NCI-H1930 (cell line): ENCODE data around the gene CPA2.
"Not testable (repeated sequence)": the region's sequence is repeated elsewhere in the genome, so short reads cannot be mapped to it uniquely, and the experiment has no call there.

ENCODE experiments used
- DNase-seq, 2 experiments: peaks; one replicate each; lab custom pipeline; 2025; lab: John Stamatoyannopoulos, UW

The CPA2 gene

DNA sequence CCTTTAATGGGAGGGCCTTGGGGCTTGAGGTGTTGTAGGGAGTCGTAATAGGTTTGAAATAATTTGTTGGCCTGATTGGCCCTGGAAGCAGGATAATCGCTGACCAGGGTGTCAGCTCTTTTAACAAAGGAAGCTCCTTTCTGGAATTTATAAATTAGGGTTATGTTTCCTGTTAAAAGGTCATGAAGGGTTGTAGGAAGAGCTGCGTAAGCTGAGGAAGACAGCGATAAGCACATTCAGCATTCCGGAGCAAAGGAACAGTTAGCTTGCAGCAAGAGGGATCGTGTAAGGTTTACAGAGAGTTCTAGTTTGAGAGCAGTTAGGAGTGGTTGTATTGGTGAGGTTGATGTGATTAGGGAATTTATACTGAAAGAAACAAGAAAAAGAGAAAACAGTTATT lies 47.6 kb downstream of the CPA2 start:
- DNase-seq = no peak

GRCh38 chr7:130319541-130319940 lies 52.9 kb downstream of the CPA2 start:
- DNase-seq = no peak

- not testable (repeated sequence) for DNase-seq
These were observed 55.0 kb downstream of the CPA2 start for GRCh38 chr7:130321542-130322229.

DNA sequence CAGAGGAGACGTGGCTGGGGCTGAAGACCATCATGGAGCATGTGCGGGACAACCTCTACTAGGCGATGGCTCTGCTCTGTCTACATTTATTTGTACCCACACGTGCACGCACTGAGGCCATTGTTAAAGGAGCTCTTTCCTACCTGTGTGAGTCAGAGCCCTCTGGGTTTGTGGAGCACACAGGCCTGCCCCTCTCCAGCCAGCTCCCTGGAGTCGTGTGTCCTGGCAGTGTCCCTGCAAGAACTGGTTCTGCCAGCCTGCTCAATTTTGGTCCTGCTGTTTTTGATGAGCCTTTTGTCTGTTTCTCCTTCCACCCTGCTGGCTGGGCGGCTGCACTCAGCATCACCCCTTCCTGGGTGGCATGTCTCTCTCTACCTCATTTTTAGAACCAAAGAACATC lies 56.0 kb downstream of the CPA2 start:
- DNase-seq = no peak

DNA sequence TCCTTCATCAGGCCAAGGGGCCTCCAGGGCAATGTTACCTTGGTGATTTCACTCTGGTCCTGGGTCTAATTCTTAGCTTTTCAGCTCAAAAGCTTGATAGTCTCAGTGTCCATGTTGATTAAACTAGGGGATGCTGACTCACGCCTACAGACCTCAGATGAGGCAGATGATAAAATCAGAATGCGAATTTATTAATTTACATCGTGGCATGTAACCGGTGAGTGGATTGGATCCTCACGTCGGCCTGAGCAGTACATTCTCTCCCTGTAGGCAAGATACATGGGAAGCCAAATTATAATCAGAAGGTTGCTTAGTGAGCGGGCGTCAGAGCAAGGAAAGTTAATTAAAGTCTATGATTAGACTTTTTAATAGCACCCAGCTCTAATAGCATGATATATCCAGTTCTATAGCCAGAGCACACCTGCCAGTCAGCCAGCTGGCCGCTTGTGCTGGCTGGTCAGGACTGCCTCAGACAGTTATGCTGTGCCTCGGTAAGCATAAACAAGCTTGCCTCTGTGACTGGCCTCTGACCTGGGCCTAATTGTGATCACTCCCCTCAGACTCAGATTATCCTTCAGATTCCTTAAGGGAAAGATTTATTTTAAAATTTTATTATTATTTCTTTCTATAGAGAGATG lies 57.8 kb downstream of the CPA2 start:
- no peak for DNase-seq

GRCh38 chr7:130329681-130330080 lies 63.0 kb downstream of the CPA2 start:
- peak in 1 of 2 experiments; percentile 56 for DNase-seq

DNA sequence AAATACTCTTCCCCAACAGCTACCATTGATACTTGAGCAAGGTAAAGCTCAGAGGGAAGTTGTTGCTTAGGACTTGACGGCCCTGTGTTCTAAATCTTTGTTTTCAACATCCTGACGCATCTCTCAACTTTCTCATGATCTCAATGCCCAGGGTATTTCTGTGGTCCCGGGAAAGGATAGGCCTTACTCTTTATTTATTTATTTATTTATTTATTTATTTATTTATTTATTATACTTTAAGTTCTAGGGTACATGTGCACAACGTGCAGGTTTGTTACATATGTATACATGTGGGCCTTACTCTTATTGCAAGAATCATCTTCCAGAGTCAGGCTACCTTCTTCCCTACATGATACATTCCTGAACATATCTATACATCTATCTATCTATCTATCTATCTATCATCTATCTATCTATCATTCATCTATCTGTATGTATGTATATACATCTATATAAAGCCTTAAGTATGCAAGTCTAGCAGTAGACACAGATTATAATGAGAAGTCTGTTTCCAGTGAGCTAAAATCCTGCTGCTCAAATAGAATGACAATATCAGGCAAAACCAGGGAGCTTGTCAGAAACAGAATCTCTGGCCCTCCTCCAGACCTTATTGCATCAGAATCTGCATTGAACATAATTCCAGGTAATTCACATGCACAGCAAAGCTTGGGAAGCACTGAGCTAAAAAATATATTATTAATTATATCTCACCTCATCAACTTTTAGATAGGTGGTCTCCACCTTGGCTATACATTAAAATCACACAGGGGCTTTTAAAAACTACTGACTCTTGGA lies 65.8 kb downstream of the CPA2 start:
- no peak for DNase-seq

DNA sequence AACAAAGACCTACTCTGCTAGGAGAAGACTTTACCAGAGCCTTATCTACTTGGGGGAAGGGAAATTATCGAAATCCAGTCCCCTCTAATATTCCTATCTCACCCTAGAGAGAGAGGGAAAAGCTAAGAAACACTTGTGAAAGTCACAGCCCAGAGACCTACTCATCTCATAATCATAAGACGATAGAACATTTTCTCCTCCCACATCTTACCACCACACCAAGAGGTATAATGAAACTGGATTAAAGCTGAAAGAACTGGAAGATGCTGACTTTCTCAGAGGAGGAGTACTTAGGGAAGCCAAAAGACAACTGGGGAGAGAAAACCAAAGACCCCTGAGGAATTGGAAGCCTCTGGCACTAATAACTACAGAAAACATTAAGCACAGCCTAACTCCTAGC lies 67.2 kb downstream of the CPA2 start:
- DNase-seq = no peak

DNA sequence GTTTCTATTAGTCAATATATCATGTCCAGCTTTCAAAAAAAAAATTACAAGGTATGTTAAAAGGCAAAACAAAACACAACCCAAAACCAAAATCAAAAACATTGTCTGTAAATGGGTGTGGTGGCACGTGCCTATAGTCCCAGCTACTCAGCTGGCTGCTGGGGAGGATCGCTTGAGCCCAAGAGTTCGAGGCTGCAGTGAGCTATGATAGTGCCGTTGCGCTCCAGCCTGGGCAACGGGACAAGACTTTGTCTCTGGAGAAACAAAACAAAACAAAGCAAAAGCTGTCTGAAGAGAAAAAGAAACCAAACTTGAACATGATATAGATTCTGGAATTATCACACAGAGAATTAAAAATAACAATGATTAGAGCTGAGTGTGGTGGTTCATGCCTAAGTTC lies 67.6 kb downstream of the CPA2 start:
- DNase-seq = no peak

DNA sequence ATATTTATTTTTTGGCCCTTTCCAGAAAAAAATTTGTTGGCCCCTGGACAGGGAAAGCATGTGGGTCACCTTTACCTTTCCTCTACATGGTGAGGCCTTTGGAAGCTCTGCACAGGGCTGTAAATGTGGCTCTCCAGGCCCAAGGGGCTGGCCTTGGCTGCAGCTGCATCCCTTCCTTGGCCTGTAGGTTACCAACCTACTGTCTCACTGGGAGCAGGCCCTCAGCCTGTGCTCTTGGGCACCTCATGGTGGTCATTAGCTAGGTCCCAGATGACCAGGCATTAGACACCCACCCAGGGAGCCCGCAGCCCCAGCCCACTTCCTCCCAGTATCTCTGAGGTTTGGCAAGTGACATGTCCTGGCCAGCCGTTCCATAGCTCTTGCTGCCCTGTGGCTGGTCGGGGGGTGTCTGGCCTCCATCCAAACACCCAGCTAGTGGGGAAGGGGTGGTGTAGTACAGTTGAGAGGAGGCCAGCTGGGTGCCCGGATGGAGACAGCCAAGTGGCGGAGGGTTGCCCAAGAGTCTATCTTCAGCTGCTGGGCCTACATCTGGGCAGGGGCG lies 70.8 kb downstream of the CPA2 start:
- DNase-seq = no peak

DNA sequence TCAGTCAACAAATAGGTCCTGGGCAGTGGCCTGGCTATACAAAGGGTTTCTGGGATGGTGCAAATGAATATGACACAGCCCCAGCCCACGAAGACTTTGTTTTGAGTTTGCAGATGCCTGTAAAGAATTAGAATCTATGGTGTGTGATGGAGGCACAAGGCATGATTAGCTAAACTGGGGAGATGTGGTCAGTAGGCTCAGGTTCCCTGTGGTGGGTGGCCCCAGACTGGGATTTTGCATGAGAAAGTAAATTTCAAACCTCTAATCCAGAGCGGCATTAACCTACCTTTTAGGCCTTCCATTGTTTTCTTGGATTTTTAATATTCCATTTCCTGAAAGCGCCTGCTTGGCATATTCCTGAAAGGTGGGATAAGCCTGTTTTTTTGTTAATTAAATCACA lies 71.6 kb downstream of the CPA2 start:
- DNase-seq = no peak
